NB4 (cell line): ENCODE data around the gene ZNF148.

Source experiments
- CTCF ChIP-seq: IDR thresholded peaks from one replicate; pipeline ENCODE4 v1.5.1; 2012; ENCODE audit warnings: low read depth, low read length
- POLR2A ChIP-seq: IDR thresholded peaks from 2 replicates; pipeline ENCODE4 v1.6.1; 2011; ENCODE audit warnings: mild to moderate bottlenecking; ENCODE audit not compliant: insufficient read length; ENCODE audit errors: extremely low read depth

DNA sequence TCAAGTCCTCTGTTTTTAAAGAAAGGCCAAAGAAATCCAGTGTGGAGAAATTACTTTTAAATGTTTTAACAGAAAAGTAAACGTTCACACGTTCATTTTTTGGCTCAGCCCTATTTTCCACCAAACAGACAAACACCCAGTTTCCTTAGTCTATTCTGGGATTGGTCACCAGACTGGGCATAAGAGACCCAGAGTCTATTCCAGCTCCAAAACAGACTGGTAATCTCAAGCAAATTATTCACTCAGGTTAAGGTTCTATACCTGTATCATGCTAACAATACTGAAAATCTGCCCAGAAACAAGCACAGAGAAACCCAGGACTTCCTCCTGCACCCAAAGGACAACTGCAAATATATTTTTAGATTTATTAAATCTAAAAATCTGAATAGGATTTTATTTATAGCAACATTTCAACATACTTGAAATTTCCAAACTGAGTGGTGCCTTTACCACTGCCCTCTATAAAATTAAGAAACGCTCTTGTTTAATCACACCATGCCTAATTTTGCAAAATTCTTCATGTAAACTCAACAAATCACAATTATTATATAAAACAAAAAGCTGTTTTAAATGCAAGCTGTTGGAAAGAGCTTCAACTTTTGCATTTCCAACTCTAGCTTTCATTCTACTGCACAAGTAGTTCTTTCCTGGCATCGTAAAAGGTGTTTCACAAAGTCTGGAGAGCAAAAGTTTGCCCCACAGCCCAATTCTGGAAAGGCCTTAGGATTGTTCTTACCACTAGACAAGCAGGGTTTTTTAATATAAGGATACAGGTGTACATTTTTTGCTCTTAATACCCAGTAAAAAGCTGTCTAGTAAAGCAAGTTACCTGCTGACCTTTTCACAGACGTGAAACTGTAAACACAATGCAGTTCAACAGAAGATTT lies 18.7 kb downstream of the ZNF148 start:
- TF ChIP-seq CTCF (no peak), POLR2A (no peak)
